GM10266 (cell line): ENCODE data around the gene ATP1A4.

Experiments used
- DNase-seq: peaks from one replicate; pipeline ENCODE4 v3.0.0; 2012; ENCODE audit errors: extremely low spot score
- TF ChIP-seq, protein P1 (sequence below): IDR thresholded peaks from 2 replicates; pipeline ENCODE4 v1.5.1; 2012; ENCODE audit warnings: mild to moderate bottlenecking, low read depth; ENCODE audit not compliant: control insufficient read depth, insufficient read depth; ENCODE audit errors: missing control alignments

The ATP1A4 gene

DNA sequence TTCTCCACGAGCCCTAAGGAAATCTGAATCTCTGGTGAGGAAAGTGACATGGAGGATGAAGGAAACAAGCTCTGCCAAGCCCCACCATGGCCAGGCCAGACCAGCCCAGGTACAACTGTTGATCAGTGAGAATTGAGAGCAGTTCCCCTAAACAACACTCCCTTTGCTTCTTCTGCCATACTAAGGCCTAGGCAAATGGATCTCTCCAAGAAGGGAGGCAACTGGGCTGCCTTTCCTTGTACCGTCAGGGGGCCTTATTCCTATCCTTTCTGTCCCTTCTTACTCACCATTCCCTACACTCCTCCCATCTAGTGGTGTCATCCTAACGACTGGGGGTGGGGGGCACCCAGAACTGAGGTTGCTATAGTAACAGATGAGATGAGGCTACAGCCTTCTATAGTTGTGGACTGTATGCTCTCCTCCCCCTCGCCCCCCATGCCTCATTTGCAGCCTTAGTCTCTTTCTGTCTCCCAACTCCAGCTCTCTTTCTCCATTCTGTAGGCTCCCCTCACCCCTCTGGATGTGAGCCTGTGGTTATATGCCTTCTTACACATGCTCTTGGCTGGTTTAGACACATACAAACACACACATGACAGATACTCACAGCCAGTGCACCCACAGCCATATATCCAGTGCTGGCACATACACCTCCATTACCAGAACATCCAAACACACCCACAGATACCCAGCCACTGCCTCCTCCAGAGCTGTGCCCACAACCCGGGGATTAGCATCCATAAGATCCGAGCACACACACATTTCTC is 57.3 kb downstream of the ATP1A4 start:
- TF ChIP-seq, protein P1, sequence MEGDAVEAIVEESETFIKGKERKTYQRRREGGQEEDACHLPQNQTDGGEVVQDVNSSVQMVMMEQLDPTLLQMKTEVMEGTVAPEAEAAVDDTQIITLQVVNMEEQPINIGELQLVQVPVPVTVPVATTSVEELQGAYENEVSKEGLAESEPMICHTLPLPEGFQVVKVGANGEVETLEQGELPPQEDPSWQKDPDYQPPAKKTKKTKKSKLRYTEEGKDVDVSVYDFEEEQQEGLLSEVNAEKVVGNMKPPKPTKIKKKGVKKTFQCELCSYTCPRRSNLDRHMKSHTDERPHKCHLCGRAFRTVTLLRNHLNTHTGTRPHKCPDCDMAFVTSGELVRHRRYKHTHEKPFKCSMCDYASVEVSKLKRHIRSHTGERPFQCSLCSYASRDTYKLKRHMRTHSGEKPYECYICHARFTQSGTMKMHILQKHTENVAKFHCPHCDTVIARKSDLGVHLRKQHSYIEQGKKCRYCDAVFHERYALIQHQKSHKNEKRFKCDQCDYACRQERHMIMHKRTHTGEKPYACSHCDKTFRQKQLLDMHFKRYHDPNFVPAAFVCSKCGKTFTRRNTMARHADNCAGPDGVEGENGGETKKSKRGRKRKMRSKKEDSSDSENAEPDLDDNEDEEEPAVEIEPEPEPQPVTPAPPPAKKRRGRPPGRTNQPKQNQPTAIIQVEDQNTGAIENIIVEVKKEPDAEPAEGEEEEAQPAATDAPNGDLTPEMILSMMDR, result no peak
- DNase-seq, result no peak

DNA sequence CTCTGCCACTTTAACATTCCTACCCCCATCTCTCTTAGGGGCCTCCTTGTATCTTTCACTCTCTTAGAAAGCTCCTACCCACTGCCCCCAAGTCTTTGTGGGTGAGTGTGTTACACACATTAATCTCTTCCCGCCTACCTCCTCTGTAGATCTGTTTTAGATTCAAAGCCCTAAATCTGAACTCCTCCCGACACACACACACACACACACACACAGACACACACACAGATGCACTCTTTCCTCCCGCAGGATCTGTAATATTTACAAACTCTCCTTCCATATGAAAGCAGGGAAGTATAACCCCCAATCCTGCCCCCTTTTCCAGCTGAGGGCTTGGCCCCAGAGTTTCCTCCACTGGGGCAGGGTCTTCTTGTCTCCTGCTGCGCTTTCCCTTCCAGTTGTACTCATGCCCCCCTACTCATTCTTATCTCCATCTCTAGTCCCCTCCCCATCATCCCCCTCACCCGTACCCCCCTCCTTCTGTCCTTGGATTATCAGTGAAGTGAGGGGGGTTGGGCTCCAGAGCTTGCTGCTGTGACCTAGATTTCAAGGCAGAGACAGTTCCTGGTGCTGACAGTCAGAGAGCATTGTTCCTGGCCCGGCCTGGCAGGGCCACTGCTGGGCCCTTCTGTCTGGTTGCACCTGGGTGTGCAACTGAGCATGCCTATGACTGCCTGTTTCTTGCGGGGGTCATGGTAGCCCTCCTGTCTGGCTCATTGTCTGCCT is 58.1 kb downstream of the ATP1A4 start:
- no peak for DNase-seq
- TF ChIP-seq, protein P1, result no peak

DNA sequence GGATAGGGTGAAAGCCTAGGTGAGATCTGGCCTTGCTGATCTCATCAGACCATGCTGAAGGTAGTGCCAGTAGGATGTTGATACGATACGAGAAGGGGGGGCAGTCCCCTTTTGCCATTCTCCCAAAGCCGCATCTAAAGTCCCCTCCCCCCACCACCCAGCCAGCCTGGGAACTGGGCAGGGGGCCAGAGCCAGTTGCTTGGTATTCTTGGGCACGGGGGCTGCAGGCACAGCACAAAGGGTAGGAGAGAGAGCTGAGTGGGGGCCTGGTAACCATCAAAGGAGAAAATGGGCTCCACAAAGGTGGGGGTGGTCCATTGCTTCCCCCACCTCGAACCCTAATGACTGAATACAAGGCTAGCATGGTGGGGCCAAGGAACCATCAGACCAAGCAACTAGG is 59.2 kb downstream of the ATP1A4 start:
- TF ChIP-seq, protein P1, result no peak
- DNase-seq, result no peak

DNA sequence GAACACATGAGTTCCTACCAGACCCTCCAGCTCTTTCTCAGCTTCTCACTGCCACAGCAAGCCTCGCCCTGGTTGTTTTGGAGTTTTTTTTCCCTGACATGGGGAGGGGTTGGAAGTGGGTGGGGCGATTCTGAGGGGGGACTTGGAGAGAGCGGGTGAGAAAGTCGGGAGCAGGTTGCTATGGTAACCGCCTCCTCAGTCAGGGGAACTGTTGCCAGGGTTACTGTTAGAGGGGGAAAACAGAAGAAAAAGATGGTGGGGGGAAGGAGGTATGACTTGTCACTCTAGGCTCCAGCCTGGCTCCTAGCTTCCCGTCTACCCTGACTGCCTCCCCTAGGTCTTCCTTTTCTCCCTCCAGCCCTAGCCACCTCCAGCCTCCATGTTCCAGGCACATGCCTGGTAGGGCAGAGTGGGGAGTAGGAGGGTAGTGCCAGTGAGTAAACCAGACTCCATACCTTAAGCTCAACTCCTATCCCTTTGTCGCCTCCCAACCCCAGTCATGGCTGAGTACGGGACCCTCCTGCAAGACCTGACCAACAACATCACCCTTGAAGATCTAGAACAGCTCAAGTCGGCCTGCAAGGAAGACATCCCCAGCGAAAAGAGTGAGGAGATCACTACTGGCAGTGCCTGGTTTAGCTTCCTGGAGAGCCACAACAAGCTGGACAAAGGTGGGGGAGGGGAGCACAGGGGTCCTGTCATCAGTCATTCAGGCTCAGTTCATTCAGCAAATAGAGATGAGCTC is 59.8 kb downstream of the ATP1A4 start:
- TF ChIP-seq, protein P1, result no peak
- DNase-seq, result no peak

DNA sequence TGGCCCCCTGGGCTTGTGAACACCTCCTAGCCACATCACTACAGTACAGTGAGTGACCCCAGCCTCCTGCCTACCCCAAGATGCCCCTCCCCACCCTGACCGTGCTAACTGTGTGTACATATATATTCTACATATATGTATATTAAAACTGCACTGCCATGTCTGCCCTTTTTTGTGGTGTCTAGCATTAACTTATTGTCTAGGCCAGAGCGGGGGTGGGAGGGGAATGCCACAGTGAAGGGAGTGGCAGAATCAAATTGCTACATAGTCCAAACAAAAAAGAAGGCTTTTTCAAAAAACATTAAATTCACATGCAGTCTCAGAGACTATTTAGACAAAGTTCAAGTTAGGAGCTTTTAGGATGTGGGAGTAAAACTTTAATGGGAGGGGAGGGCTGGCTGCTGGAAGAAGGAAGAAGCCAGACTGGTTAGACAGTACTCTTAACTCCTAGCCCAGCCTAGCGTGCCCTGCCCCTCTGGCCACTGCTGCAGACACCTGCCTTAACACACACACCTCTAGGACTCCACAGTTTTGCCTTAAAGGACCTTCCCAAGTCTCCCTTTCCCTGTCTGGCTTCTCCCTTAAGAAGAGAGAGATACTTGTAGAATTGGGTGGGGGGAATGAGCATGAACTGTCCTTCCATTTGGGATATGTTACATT is 63.2 kb downstream of the ATP1A4 start:
- TF ChIP-seq, protein P1, result no peak
- no peak for DNase-seq

DNA sequence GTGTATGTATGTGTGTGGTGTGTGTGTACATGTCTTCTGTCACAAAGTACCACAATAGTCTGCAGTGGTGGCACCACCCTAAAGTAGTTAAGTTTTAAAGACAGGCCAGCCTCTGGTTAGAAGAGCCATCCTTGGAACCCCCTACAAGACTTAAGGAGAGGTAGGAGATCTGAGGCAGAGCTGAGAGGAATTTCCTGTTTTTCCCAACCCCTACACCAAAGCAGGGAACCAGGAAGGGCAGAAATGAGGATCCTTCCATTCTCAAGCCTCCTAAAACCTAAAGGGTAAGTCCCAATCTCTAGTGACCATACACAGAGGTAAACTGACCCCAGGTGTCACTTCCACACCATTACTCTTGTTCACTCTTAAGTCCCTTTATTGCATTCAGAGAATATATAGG is 64.9 kb downstream of the ATP1A4 start:
- DNase-seq, result no peak
- TF ChIP-seq, protein P1, result no peak
